KMS-11 (cell line): ENCODE measurements around the gene CBX1.
A peak's percentile ranks its signal among the peaks of the same experiment; 100 is the strongest.

Experiments used
- H2AFZ ChIP-seq: fragments of 200-600 bp; sonication (generic); 2 replicates; pipeline ENCODE4 v1.6.1; 2016; ENCODE audit warnings: antibody characterized with exemption, mixed run types, low read depth
- H3K27ac ChIP-seq: fragments of 200-600 bp; sonication (generic); 2 replicates; pipeline ENCODE4 v1.6.1; 2016; ENCODE audit warnings: mild to moderate bottlenecking, mixed run types
- H3K27me3 ChIP-seq: fragments of 200-600 bp; sonication (generic); 2 replicates; pipeline ENCODE4 v1.6.1; 2017; ENCODE audit warnings: mild to moderate bottlenecking, low read depth, mixed run types, moderate library complexity; ENCODE audit not compliant: insufficient read depth
- H3K36me3 ChIP-seq: fragments of 200-600 bp; sonication (generic); 2 replicates; pipeline ENCODE4 v1.6.1; 2017; ENCODE audit warnings: mild to moderate bottlenecking, mixed run types; ENCODE audit not compliant: insufficient read depth
- H3K4me1 ChIP-seq: fragments of 200-600 bp; sonication (generic); 2 replicates; pipeline ENCODE4 v1.6.1; 2016; ENCODE audit warnings: mild to moderate bottlenecking, low read depth, mixed run types; ENCODE audit not compliant: poor library complexity, severe bottlenecking
- H3K4me2 ChIP-seq: fragments of 200-600 bp; sonication (generic); 2 replicates; pipeline ENCODE4 v1.7.0; 2016; ENCODE audit warnings: mild to moderate bottlenecking, mixed run types
- H3K4me3 ChIP-seq: fragments of 200-600 bp; sonication (generic); IDR thresholded peaks from 2 replicates; pipeline ENCODE4 v1.6.1; 2017; ENCODE audit warnings: low read depth, low read length, mixed read lengths; ENCODE audit not compliant: insufficient read depth
- H3K79me2 ChIP-seq: fragments of 200-600 bp; sonication (generic); 2 replicates; pipeline ENCODE4 v1.6.1; 2016; ENCODE audit warnings: low read depth, mixed run types; ENCODE audit not compliant: insufficient read depth
- H3K9ac ChIP-seq: fragments of 200-600 bp; sonication (generic); 2 replicates; pipeline ENCODE4 v1.6.1; 2016; ENCODE audit warnings: mild to moderate bottlenecking, mixed run types
- H4K20me1 ChIP-seq: fragments of 200-600 bp; sonication (generic); 2 replicates; pipeline ENCODE4 v1.6.1; 2016; ENCODE audit warnings: mild to moderate bottlenecking, mixed run types; ENCODE audit not compliant: insufficient read depth
- CTCF ChIP-seq: fragments of 200-600 bp; sonication (generic); conservative IDR thresholded peaks from 2 replicates; pipeline ENCODE4 v1.6.1; 2017; ENCODE audit warnings: low read depth, mild to moderate bottlenecking, antibody characterized with exemption, low read length, moderate library complexity, mixed read lengths

Gene CBX1

GRCh38 chr17:48064638-48065037 is 36.6 kb downstream of the CBX1 start:
- H4K20me1 ChIP-seq = no peaks in the 10 kb centered on the region

GRCh38 chr17:48062273-48062672 is 39.0 kb downstream of the CBX1 start:
- no peak for TF ChIP-seq CTCF
- Histone ChIP-seq H3K4me2 (no peak overlapping the region), H3K9ac (no peak overlapping the region), H4K20me1 (no peaks in the 10 kb centered on the region), H3K79me2 (peaks cover 16% of the 10 kb centered on the region; the same call in 1 of the 2 replicates), H3K4me3 (no peak overlapping the region), H3K36me3 (peaks cover 16% of the 10 kb centered on the region; the same call in 1 of the 2 replicates), H3K4me1 (peaks cover 24% of the 10 kb centered on the region), H3K27me3 (no peaks in the 10 kb centered on the region), H3K27ac (no peak overlapping the region), H2AFZ (no peak overlapping the region)

More at GRCh38 chr17:48064638-48065037, 36.6 kb downstream of the CBX1 start:
- Histone ChIP-seq H3K79me2 (no peaks in the 10 kb centered on the region; the same call in 1 of the 2 replicates), H3K9ac (no peak overlapping the region), H3K36me3 (peaks cover 9% of the 10 kb centered on the region; the same call in 1 of the 2 replicates), H3K27me3 (no peaks in the 10 kb centered on the region), H3K27ac (no peak overlapping the region), H3K4me3 (no peak overlapping the region), H3K4me2 (no peak overlapping the region), H3K4me1 (peaks cover 6% of the 10 kb centered on the region), H2AFZ (no peak overlapping the region)
- TF ChIP-seq CTCF = no peak

- H3K36me3 ChIP-seq = peaks cover 16% of the 10 kb centered on the region; the same call in 1 of the 2 replicates
- H3K4me3 ChIP-seq = no peak overlapping the region
- no peak overlapping the region for H3K27ac ChIP-seq
- H3K4me1 ChIP-seq = peaks cover 44% of the 10 kb centered on the region
- TF ChIP-seq CTCF = no peak
- no peak overlapping the region for H3K9ac ChIP-seq
- H3K79me2 ChIP-seq = peaks cover 33% of the 10 kb centered on the region; the same call in 1 of the 2 replicates
- no peaks in the 10 kb centered on the region for H4K20me1 ChIP-seq
- H3K4me2 ChIP-seq = no peak overlapping the region
- no peaks in the 10 kb centered on the region for H3K27me3 ChIP-seq
- no peak overlapping the region for H2AFZ ChIP-seq
Measured at GRCh38 chr17:48060249-48060648, 41.0 kb downstream of the CBX1 start.

GRCh38 chr17:48059125-48059668 is 42.1 kb downstream of the CBX1 start:
- Histone ChIP-seq H3K27ac (peak overlapping the region; percentile 20; the same call in 1 of the 2 replicates), H2AFZ (no peak overlapping the region), H3K4me2 (no peak overlapping the region), H3K36me3 (peaks cover 16% of the 10 kb centered on the region; the same call in 1 of the 2 replicates), H3K4me1 (peaks cover 55% of the 10 kb centered on the region), H3K9ac (no peak overlapping the region), H3K27me3 (no peaks in the 10 kb centered on the region), H3K79me2 (peaks cover 43% of the 10 kb centered on the region), H3K4me3 (no peak overlapping the region), H4K20me1 (no peaks in the 10 kb centered on the region)
- no peak for TF ChIP-seq CTCF
